ENCODE measurements around the gene ABL1. TPM values are rescaled to one million over a fixed set of nuclear protein-coding genes. Genes with fewer than 3 reads are reported as not detected.

The ABL1 gene
- total RNA-seq, 1 experiment from 2014 or later, result 78.6 TPM

GRCh38 chr9:130862747-130863146 lies 27.7 kb downstream of the ABL1 start:
- ChIA-PET POLR2A (ENCODE audit: low non-redundant PET) (no interaction called here), CTCF (interaction anchor here (0.6 kb wide), 1 partner anchor 155 kb away, joined by 6 read pairs; no protein-coding TSS in a partner anchor)
- no peaks in the 10 kb centered on the region for H3K9me3 ChIP-seq (ENCODE audit: low read depth, low read length, poor library complexity, severe bottlenecking)
- peak overlapping the region; percentile 6 for H3K27ac ChIP-seq (ENCODE audit: low read depth, low read length, poor library complexity, severe bottlenecking)
- TF ChIP-seq CTCF (conservative IDR thresholded peaks at IDR 0.05; ENCODE audit: low read depth, low read length) (no peak), EZH2 (IDR thresholded peaks at IDR 0.05; ENCODE audit: borderline replicate concordance, low read depth, low read length, poor library complexity, severe bottlenecking) (no peak)
- intact Hi-C loops (cut with micrococcal nuclease; ENCODE audit: unreplicated experiment), result loop anchor here (2.0 kb wide), 2 partner anchors 92 to 156 kb away; no protein-coding TSS in a partner anchor
- no peak for DNase-seq (ENCODE audit: low spot score)
- H3K4me1 ChIP-seq (ENCODE audit: insufficient read depth, low read length, poor library complexity, severe bottlenecking), result peaks cover 7% of the 10 kb centered on the region
- BruUV-seq (replicated peaks), result no TSS peak
- no peaks in the 10 kb centered on the region for H3K27me3 ChIP-seq (replicated peaks; ENCODE audit: insufficient read depth, low read depth, low read length, poor library complexity)
- peaks cover 49% of the 10 kb centered on the region for H3K36me3 ChIP-seq (ENCODE audit: insufficient read depth, low read length, poor library complexity, severe bottlenecking)
- no peak overlapping the region for H3K4me3 ChIP-seq (ENCODE audit: low read depth, low read length, poor library complexity, severe bottlenecking)

GRCh38 chr9:130864541-130864940 lies 29.5 kb downstream of the ABL1 start:
- POLR2A ChIA-PET (ENCODE audit: low non-redundant PET), result no interaction called here
- Histone ChIP-seq H3K4me1 (ENCODE audit: insufficient read depth, low read length, poor library complexity, severe bottlenecking) (peaks cover 13% of the 10 kb centered on the region), H3K9me3 (ENCODE audit: low read depth, low read length, poor library complexity, severe bottlenecking) (no peaks in the 10 kb centered on the region), H3K27me3 (replicated peaks; ENCODE audit: insufficient read depth, low read depth, low read length, poor library complexity) (no peaks in the 10 kb centered on the region), H3K36me3 (ENCODE audit: insufficient read depth, low read length, poor library complexity, severe bottlenecking) (peaks cover 53% of the 10 kb centered on the region), H3K4me3 (ENCODE audit: low read depth, low read length, poor library complexity, severe bottlenecking) (no peak overlapping the region), H3K27ac (ENCODE audit: low read depth, low read length, poor library complexity, severe bottlenecking) (no peak overlapping the region)
- intact Hi-C loops (cut with micrococcal nuclease; ENCODE audit: unreplicated experiment), result no loop called here
- BruUV-seq (replicated peaks), result no TSS peak
- CTCF ChIA-PET, result no interaction called here
- no peak for DNase-seq (ENCODE audit: low spot score)
- TF ChIP-seq EZH2 (IDR thresholded peaks at IDR 0.05; ENCODE audit: borderline replicate concordance, low read depth, low read length, poor library complexity, severe bottlenecking) (no peak), CTCF (conservative IDR thresholded peaks at IDR 0.05; ENCODE audit: low read depth, low read length) (no peak)

GRCh38 chr9:130865921-130866320 lies 30.9 kb downstream of the ABL1 start:
- ChIA-PET POLR2A (ENCODE audit: low non-redundant PET) (no interaction called here), CTCF (interaction anchor here (0.9 to 1.0 kb wide), 2 partner anchors 102 to 158 kb away, joined by 3 to 7 read pairs; no protein-coding TSS in a partner anchor)
- Histone ChIP-seq H3K4me1 (ENCODE audit: insufficient read depth, low read length, poor library complexity, severe bottlenecking) (peaks cover 23% of the 10 kb centered on the region), H3K27me3 (replicated peaks; ENCODE audit: insufficient read depth, low read depth, low read length, poor library complexity) (no peaks in the 10 kb centered on the region), H3K9me3 (ENCODE audit: low read depth, low read length, poor library complexity, severe bottlenecking) (no peaks in the 10 kb centered on the region), H3K36me3 (ENCODE audit: insufficient read depth, low read length, poor library complexity, severe bottlenecking) (peaks cover 44% of the 10 kb centered on the region), H3K27ac (ENCODE audit: low read depth, low read length, poor library complexity, severe bottlenecking) (no peak overlapping the region), H3K4me3 (ENCODE audit: low read depth, low read length, poor library complexity, severe bottlenecking) (no peak overlapping the region)
- no peak for TF ChIP-seq CTCF (conservative IDR thresholded peaks at IDR 0.05; ENCODE audit: low read depth, low read length)
- no peak for TF ChIP-seq EZH2 (IDR thresholded peaks at IDR 0.05; ENCODE audit: borderline replicate concordance, low read depth, low read length, poor library complexity, severe bottlenecking)
- intact Hi-C loops (cut with micrococcal nuclease; ENCODE audit: unreplicated experiment), result loop anchor here (1.0 to 2.0 kb wide), 2 partner anchors 75 to 181 kb away; no protein-coding TSS in a partner anchor
- DNase-seq (ENCODE audit: low spot score), result no peak
- no TSS peak for BruUV-seq (replicated peaks)

All from A673 (cell line).